GM10847 (cell line): Measurements from ENCODE around the gene TSPAN6.

Experiments used
- POLR2A ChIP-seq: IDR thresholded peaks from 2 replicates; pipeline ENCODE4 v1.6.1; 2011; ENCODE audit not compliant: insufficient read length; ENCODE audit errors: extremely low read depth

The TSPAN6 gene, protein sequence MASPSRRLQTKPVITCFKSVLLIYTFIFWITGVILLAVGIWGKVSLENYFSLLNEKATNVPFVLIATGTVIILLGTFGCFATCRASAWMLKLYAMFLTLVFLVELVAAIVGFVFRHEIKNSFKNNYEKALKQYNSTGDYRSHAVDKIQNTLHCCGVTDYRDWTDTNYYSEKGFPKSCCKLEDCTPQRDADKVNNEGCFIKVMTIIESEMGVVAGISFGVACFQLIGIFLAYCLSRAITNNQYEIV

DNA sequence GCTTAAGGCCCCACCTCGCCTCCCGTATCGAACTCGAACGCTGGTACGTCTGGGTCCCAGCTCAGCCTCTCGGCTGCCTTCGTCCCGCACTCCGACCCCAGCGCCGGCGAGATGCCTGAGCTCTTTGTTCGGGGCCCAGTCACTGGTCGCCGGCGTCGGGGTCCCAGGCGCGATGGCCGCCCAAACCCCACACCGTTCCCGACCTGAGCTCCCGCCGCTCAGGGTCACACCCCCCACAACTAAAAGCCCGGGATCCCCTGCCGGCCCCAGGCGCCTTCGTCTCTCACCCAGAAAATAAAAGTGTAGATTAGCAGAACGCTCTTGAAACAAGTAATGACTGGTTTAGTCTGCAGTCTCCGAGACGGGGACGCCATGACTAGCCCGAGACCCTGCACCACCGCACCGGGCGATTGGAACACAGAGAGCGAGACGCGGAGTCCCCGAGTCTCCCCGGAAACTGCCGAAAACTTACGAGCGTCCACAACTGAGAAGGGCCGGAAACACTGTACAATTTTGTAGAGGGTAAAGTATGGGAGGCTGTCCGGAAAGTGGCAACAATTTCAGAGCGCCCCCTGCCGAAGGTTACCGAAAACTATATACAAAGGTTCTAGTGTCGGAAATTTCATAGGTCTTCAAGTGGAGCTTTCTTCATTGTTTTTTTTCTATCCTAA is at the start of gene TSPAN6:
Gene TSPAN6 (minus strand): TSS at position 486 of the 671 bp plus-strand sequence. CDS start 112 bp downstream, at position 374.
- TF ChIP-seq POLR2A: no peak

DNA sequence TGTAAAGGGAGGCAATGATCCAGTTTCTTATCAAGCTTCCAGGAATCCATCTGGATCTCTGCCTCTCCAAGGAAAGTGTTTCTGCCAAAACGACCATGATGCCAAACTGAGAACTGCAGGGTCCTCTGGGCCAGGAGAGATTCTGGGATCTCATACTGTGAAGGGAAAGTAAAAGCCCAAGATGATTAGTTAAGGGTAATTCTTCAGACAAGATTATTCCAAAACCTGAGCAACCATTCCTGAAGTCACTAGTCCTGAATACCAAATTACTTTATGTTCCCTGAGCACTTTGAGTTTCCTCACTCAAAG is 49.3 kb upstream of the TSPAN6 start:
- no peak for TF ChIP-seq POLR2A

DNA sequence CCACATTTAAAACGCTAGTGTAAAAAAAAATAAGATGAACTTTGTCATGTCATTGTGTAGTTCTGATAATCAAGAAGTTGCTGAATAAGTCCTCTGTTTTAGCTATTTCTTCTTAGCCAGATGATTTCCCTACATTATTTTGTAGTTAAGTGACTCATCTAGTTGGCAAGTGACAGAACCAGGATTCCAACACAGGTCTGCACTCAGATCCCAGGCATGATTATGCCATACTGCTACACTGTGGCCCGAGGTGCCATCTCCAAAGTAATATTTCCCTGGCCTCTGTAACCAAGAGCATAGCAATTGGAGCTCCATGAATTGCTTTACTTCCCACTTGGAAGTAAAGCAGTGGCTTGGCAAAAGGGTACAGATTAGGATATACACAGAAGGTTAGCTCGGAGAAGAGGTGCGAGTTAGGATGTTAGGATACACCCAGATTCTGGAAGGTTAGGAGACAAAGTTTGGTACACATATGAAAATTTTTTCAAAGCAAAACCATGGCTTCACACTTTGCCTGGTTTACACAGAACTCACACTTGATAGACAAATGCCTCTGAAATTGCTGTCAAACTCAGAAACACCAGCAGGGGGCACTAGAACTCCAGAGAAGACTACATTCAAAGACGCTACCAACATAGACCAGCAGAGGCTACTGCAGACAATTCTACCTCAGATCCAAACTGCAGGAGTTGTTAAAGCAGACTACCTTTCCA is 48.8 kb upstream of the TSPAN6 start:
- TF ChIP-seq POLR2A: no peak

DNA sequence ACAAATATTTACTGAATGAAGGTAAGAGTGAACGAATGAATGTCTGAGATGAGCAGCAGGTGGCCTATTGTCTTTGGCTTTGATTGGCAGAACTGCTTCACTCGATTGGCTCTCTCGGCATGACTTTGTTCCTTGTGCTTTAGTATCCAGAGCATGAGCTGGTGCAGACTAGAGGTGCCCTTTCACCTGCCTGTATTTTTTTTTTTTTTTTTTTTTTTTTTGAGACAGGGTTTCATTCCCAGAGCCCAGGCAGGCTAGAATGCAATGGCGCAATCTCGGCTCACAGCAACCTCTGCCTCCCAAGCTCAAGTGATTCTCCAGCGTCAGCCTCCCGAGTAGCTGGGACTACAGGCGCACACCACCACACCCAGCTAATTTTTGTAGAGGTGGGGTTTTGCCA is 46.3 kb upstream of the TSPAN6 start:
- TF ChIP-seq POLR2A: no peak

DNA sequence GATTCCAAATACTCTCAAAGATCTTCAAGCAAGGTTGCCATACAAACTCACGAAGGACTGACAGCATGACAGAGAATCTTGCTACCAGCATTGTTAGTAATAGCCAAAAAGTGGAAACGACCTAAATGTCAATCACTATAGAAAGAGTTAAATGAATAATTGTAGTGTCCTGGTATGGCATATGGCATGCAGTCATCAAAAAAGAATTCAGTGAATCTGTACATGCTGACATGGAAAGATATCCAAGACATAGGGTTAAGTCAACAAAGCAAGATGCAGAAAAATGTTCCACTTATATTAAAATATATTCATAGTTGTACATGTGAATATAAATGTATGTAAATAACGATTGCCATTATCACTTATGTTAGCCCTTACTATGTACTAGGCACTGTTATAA is 45.0 kb upstream of the TSPAN6 start:
- TF ChIP-seq POLR2A: no peak

DNA sequence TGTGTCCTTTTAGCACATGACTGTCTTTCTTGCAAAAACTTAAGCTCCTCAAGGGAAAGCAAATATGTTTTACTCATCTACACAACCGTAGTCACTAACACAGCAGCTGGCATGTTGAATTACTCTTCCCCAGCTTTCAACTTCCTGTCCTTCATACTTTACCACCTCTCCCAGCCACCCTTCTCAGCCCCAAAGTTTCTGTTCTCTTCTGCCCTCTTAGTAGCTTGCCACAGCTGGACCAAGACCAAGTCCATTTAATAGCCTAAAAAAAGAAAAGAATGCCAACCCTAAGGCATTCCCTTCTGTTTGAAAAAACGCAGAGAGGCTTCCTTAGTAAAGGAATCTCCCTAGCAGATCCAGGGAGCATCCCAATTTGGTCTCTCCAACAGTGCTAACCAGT is 44.1 kb upstream of the TSPAN6 start:
- TF ChIP-seq POLR2A: no peak

DNA sequence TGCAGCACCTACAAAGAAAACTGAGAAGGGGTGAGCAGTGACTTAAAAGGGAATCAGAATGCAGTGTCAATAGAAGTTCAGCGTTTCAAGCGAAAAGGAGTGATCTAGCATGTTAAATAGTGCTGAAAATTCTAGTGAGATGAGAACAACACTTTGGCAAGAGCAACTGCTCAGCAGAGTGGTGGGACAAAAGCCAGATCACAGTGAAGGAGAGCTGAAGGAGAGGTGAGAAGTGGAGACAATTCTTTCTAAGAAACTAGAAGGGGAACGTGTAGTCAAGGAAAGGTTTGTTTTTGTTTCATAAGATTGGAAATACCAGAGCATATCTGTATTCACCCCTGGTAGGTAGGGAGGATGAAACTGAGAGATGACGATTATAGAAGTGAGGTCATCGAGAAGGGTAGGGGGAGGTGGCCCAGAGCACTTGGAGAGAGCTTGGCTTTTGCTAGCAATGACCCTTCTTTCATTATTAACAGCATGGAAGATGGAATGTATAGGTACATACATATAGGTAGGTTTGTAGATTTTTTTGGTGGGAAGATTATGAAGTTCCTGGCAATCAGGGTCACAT is 41.1 kb upstream of the TSPAN6 start:
- no peak for TF ChIP-seq POLR2A

DNA sequence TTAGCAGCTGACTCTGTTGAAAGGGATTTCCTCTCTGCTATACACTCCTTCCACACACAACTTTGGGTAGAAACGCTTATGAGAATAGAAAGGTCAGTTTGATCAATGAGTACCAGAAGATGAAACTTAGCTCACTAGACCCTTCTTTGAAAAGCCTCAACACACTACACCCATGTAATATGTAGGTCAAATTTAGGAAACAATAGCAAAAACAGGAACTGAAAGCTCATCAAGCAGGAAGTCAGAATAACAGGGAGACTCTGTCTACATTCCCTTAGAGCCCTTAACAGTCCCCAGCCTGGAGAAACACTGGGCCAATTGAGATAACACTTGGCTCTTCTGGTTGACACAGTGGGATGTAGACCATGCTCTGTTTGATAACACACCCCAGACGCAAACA is 38.1 kb upstream of the TSPAN6 start:
- no peak for TF ChIP-seq POLR2A

DNA sequence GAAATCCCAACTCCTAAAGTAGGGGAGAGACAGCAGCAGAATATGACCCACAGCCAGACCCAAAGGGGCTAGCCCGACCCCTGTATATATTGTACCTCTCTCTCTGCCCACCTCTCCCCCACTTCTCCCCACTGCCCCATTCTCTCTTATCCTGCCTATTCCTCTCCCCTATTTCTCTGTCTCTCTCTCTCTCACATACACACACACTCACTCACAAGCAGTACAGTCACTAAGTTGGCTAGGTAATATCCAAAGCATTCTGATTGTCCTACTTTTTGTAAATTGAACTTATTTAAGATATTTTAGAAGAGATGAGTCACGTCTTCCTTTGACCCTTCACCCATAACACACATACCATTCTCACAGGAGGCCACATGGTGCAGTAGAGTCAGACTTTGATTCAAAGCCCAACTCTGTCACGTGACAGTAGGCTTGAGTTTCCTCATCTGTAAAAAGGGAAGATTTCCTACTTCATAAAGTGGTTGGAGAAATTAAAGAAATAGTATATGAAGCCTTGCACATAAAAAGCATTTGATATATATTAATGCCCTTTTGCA is 36.9 kb upstream of the TSPAN6 start:
- no peak for TF ChIP-seq POLR2A

DNA sequence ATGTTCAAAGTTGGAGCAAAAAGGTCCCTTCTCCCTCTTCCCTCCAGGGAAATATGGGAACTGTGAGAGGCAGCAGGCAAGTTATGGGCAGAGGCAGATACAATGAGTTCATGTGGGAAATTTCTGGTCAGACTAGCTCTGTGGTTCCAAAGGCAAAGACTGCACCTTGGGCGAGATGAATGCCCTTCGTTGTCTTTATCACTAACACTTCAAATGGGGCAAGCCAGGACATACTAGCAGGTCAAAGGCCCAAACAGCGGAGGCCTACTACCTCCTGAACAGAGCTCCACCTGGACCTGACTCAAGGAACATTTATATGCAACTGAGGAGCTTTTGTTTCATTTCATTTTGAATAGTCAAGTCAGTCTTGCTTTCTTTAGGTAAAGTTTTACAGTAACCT is 36.4 kb upstream of the TSPAN6 start:
- TF ChIP-seq POLR2A: no peak

DNA sequence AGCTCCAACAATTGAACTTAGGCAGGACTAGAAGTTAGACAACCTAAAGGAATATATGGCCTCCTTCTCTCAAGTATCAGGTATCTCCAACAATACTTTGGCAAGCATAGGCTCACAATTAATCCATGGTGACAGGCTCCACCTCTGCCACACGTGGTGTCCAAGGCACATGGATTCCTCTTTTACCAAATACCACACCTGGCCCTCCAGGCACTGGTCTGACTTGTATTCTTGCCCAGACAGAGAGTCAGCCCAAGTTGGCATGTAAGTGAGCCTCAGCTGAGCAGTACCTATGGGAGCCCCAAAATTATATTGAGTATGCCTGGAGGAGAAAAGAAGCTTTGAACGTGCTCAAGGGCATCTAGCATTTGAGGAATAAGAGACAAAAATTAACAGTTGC is 27.0 kb upstream of the TSPAN6 start:
- TF ChIP-seq POLR2A: no peak

DNA sequence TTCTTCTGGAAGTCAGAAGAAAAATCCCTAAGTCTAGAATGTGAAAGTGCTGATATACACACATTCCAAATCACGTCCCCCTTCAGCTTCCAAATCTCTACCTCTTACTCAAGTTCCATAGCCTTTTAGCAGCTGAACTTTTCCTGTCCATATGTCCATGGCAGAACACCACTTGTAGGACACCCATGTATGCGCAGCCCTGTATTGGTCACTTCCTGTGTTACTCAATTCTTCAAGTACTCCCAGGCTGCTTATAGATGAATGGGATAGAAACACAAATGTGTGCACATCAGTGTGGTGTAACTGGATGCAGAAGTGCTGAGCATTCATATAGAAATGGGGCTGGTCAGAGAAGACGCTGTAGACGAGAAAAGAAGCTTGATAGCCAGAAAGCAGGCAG is 26.2 kb upstream of the TSPAN6 start:
- no peak for TF ChIP-seq POLR2A

DNA sequence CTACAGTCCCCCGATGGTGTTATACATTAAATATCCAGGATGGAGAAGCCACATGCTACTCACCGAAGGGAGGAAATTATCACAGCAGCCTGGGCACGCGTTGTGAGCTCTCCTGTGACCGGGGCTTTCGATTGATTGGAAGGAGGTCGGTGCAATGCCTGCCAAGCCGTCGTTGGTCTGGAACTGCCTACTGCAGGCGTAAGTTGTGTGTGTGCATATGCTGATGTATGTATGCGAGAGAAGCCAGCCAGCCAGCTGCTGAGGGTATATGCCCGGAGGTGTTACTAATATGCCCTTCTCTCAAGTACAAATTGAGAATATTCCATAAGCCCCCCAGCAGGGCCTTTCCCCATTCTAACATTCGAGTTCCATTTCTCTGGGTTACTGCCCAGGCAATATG is 25.6 kb upstream of the TSPAN6 start:
- TF ChIP-seq POLR2A: no peak

DNA sequence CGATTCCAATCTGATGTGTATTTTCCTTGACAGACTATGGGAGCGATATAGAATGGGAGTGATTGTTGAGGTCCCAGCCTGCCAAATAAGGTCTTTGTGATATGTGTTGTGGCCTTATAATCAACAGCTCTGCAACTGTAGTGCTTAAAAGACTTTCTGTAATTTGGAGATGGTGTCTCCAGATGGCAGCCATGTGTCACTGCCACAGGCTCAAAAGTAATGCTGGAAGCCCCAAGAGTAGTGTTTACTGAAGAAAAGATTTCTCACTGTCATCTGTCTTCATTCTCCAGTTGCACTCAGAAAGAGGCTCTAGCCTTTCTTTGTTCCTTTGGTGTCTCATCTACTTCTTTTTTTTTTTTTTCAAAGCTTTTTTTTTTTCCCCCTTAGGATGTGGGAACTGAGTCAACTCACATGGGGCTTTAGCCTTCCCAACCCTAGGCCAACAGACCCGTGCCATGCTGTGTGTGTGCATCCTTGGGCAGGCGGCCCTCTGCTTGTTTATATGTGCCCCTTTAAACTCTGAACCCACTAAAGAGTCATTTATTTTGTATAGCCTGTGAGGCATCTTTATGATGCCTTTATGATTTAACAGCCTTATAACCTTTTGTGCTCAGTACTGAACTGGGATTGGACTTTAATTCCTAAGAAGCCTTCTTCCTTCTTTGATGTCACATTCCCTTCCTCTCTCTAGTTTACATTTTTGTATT is 23.0 kb upstream of the TSPAN6 start:
- no peak for TF ChIP-seq POLR2A

DNA sequence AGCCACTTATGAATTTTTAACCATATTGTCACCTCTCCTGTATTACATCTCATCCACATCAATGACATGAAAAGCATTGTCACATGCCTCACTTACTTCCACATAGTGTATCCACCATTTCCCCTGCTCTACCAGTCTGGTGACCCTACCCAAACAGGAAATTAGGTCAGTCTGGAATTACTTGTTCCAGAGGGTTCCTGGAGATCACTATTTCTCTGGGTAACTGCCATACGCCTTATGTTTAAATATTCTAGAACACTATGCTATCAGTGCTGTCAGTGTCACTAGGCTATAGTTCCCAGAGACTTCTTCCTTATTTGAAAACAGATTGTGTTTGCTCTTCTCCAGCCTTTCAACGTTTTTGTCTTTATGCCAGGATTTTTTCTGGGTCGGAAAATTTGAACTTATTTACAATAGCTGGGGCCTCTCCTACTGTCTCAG is 22.4 kb upstream of the TSPAN6 start:
- no peak for TF ChIP-seq POLR2A
